PFSK-1 (cell line): ENCODE results near the gene CAPZA1.

Experiments
- FOXP2 ChIP-seq: optimal IDR thresholded peaks from 2 replicates; pipeline ENCODE3; 2011; ENCODE audit warnings: borderline replicate concordance, control low read depth, inconsistent platforms; ENCODE audit not compliant: insufficient read depth; ENCODE audit errors: extremely low read length, extremely low read depth
- POLR2AphosphoS5 ChIP-seq: IDR thresholded peaks from 2 replicates; pipeline ENCODE4 v1.6.1; 2012; ENCODE audit warnings: low read depth, mild to moderate bottlenecking, control low read depth, low read length, moderate library complexity
- REST ChIP-seq, 2 experiments: IDR thresholded peaks; 2 replicates each; pipeline versions ENCODE4 v1.6.1 to v1.8.0; 2011 to 2012; ENCODE audit warnings: low read depth in 2 of 2, low read length in 2 of 2, control low read depth in 1 of 2, inconsistent platforms in 1 of 2, mild to moderate bottlenecking in 1 of 2, moderate library complexity in 1 of 2; ENCODE audit not compliant: insufficient read depth in 1 of 2
- TAF1 ChIP-seq: IDR thresholded peaks from 2 replicates; pipeline ENCODE4 v1.6.1; 2012; ENCODE audit warnings: low read length, control low read depth, borderline replicate concordance; ENCODE audit not compliant: insufficient read depth

GRCh38 chr1:112674440-112674985 lies 54.9 kb downstream of the CAPZA1 start, which contains the start of gene MOV10:
- TF ChIP-seq REST (IDR thresholded peaks at IDR 0.05; ENCODE audit: insufficient read depth in 1 of 2, low read depth in 2 of 2, low read length in 2 of 2) (no peak; a peak in 1 of 4 replicates), TAF1 (peak; percentile 53; the same call in 1 of the 2 replicates), POLR2AphosphoS5 (peak; percentile 85), FOXP2 (no peak)
